Raji (cell line): ENCODE results near the gene THUMPD2.

ENCODE experiments used
- POLR2A ChIP-seq: IDR thresholded peaks from 2 replicates; pipeline ENCODE4 v1.6.1; 2011; ENCODE audit warnings: low read depth, low read length, control low read depth; ENCODE audit not compliant: insufficient read depth

Gene THUMPD2

GRCh38 chr2:39708003-39708402, 71.1 kb downstream of the THUMPD2 start:
- no peak for TF ChIP-seq POLR2A

- TF ChIP-seq POLR2A: no peak
Measured at GRCh38 chr2:39706945-39707344, 72.1 kb downstream of the THUMPD2 start.

- no peak for TF ChIP-seq POLR2A
Measured at GRCh38 chr2:39706312-39706711, 72.7 kb downstream of the THUMPD2 start.

- no peak for TF ChIP-seq POLR2A
Measured at GRCh38 chr2:39705638-39706037, 73.4 kb downstream of the THUMPD2 start.

GRCh38 chr2:39704540-39704939, 74.5 kb downstream of the THUMPD2 start:
- no peak for TF ChIP-seq POLR2A

GRCh38 chr2:39703181-39703872, 75.7 kb downstream of the THUMPD2 start:
- TF ChIP-seq POLR2A: no peak

GRCh38 chr2:39701137-39701536, 77.9 kb downstream of the THUMPD2 start:
- no peak for TF ChIP-seq POLR2A

GRCh38 chr2:39697454-39697853, 81.6 kb downstream of the THUMPD2 start:
- no peak for TF ChIP-seq POLR2A

GRCh38 chr2:39696838-39697237, 82.2 kb downstream of the THUMPD2 start:
- TF ChIP-seq POLR2A: no peak

- no peak for TF ChIP-seq POLR2A
Measured at GRCh38 chr2:39696101-39696553, 82.9 kb downstream of the THUMPD2 start.

GRCh38 chr2:39693245-39693644, 85.8 kb downstream of the THUMPD2 start:
- no peak for TF ChIP-seq POLR2A

- TF ChIP-seq POLR2A: no peak
Measured at GRCh38 chr2:39689876-39690275, 89.2 kb downstream of the THUMPD2 start.

GRCh38 chr2:39689272-39689841, 89.7 kb downstream of the THUMPD2 start:
- TF ChIP-seq POLR2A: no peak

GRCh38 chr2:39688181-39688580, 90.9 kb downstream of the THUMPD2 start:
- TF ChIP-seq POLR2A: no peak

GRCh38 chr2:39686456-39686855, 92.6 kb downstream of the THUMPD2 start:
- TF ChIP-seq POLR2A: no peak
